NCI-H524 treated with DMSO at 0.1 percent for 48 hours (cell line): ENCODE measurements around the gene CATSPERE.

Source experiments
- DNase-seq: peaks from one replicate; lab custom pipeline; 2025; lab: John Stamatoyannopoulos, UW

CATSPERE gene, protein sequence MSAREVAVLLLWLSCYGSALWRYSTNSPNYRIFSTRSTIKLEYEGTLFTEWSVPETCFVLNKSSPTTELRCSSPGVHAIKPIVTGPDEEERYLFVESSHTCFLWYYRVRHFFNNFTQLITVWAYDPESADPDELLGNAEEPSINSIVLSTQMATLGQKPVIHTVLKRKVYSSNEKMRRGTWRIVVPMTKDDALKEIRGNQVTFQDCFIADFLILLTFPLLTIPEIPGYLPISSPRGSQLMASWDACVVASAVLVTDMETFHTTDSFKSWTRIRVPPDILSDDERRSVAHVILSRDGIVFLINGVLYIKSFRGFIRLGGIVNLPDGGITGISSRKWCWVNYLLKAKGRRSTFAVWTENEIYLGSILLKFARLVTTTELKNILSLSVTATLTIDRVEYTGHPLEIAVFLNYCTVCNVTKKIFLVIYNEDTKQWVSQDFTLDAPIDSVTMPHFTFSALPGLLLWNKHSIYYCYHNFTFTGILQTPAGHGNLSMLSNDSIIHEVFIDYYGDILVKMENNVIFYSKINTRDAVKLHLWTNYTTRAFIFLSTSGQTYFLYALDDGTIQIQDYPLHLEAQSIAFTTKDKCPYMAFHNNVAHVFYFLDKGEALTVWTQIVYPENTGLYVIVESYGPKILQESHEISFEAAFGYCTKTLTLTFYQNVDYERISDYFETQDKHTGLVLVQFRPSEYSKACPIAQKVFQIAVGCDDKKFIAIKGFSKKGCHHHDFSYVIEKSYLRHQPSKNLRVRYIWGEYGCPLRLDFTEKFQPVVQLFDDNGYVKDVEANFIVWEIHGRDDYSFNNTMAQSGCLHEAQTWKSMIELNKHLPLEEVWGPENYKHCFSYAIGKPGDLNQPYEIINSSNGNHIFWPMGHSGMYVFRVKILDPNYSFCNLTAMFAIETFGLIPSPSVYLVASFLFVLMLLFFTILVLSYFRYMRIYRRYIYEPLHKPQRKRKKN

GRCh38 chr1:244461245-244462071 lies at the start of gene CATSPERE:
TSS of gene CATSPERE (plus strand) at chr1:244461273. CDS start at chr1:244461430, 157 bp downstream.
- DNase-seq, result no peak

GRCh38 chr1:244412176-244412575 lies 48.9 kb upstream of the CATSPERE start:
- no peak for DNase-seq

DNA sequence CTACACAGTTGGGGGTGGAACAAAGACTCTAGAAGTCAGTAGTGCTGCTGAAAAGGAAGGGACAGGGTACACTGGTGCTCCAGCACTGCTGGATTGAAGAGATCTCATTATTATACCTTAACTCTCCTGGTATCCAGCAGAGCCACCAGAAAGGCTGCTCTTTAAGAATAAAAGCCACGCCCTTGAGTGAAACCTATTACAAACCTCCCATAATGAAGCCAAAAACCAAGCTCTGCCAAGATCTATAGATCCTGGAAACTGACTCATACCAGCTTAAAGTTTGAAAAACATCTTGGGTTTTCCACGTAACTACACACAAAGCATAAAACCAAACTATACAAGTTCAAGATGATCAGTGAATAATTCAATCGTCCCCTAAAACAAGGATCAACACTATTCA lies 47.3 kb upstream of the CATSPERE start:
- no peak for DNase-seq

DNA sequence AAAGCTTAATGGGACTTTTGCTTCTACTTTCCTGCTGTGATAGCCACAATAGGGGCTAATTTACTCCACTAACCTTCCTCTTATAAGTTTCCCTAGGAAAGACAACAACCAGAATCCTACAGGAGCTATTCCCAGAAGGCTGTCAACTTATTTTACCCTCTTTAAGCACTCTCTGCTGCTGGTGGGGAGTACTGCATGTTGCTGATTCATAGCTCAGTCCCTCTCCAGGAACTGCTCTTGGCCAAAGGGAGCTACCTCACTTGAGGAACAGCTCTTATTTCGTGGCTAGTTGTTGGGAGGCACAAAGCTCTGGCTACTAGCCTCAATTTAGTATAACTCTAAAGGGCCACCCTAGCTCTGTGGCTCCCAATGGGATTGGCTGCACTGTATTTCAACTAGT lies 46.5 kb upstream of the CATSPERE start:
- DNase-seq, result no peak

- DNase-seq, result no peak
These were observed 42.0 kb upstream of the CATSPERE start for GRCh38 chr1:244419024-244419423.

- DNase-seq, result no peak
These were observed 38.9 kb upstream of the CATSPERE start for GRCh38 chr1:244422174-244422573.

- no peak for DNase-seq
These were observed 36.3 kb upstream of the CATSPERE start for GRCh38 chr1:244424649-244425334.

- no peak for DNase-seq
These were observed 33.4 kb upstream of the CATSPERE start for GRCh38 chr1:244427647-244428046.

GRCh38 chr1:244429818-244430217 lies 31.3 kb upstream of the CATSPERE start:
- no peak for DNase-seq

DNA sequence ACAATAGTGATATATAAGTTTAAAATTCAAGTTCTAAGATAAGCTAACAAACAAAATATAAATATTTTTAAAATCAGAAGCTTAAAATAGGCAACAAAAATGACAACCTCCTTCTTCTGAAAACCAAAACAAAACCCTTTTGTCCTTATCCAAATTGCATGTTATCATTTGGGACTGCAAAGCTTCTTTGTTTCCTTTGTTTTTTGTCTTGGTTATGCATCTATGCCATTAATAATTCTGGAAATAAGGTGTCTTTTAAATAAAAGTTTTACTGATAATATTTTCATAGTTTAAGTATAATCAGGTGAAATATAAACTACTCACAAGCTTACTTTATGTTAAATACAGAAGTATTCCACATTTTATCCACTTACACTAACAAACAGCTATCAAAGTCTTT lies 29.9 kb upstream of the CATSPERE start:
- no peak for DNase-seq

GRCh38 chr1:244435562-244436205 lies 25.4 kb upstream of the CATSPERE start:
- no peak for DNase-seq

DNA sequence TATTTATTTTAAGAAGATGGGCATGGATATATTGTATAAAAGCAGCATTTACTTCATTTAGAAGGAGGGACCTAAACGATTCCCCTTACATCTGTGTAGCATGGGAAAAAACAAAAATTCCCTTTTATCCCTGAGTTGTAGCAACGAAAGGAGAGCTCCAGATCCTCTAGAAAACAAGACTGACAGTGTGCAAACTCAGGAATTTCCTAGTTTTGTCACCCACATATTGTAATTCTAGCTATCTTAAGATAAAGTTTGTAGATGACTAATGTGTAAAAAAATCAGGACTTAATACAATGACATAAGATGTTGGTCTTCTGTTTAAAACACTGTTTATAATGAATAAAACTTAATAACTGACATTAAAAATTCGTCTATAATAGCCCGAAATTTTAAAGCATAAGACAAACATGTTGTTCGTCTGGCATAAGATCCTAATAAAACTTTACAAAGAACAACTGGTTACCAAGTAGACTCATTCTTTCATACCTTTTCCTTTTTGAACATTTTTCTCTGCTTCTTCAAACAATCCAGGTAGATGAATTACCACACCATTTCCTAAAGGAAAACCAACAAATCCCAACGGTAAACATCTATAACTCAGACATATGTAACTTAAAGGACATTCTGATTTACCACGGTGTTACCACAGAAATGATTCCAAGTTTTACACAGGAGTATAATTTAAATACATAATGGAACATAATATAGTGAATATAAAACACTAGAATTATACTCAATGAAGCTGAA lies 24.6 kb upstream of the CATSPERE start:
- DNase-seq, result no peak

DNA sequence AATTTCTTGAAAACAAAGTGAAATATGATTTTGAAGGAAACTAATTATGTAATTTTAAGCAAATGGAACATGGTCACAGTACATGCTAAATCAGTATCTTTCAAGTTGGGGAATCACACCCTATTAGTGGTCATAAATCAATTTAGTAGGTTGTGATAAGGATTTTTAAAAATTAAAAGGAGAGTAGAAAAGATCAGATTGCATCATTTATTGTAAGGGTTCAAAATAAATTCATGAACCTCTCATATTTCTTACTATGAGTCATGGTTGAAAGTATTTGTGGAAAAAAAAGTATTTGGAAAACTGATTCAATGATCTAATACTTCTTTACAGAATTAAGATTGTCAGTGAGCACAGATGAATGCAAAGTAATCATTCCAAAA lies 24.0 kb upstream of the CATSPERE start:
- no peak for DNase-seq

- DNase-seq, result no peak
These were observed 21.6 kb upstream of the CATSPERE start for GRCh38 chr1:244439391-244440032.

- DNase-seq, result no peak
These were observed 18.2 kb upstream of the CATSPERE start for GRCh38 chr1:244442850-244443249.

DNA sequence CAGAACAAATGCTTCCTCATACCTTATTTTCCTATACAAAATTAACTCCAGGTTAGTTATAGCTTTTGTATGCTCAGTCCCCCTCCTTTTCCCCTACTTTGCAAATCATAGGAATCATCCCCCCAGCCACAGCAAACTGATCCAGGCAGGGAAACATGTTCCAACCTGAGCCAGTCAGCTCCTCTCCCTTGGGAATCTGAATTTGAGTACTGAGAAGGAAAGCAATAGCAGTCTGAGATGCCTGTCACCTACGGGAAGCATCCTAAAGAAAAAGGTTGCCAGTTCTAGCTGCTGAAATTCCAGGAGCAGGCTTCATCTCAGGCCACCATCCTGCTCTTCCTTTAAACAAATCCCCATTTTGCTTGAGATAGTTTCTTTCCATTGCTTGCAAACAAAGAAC lies 16.2 kb upstream of the CATSPERE start:
- DNase-seq, result no peak

- no peak for DNase-seq
These were observed 15.5 kb upstream of the CATSPERE start for GRCh38 chr1:244445320-244446181.

- no peak for DNase-seq
These were observed 14.0 kb upstream of the CATSPERE start for GRCh38 chr1:244447024-244447423.

DNA sequence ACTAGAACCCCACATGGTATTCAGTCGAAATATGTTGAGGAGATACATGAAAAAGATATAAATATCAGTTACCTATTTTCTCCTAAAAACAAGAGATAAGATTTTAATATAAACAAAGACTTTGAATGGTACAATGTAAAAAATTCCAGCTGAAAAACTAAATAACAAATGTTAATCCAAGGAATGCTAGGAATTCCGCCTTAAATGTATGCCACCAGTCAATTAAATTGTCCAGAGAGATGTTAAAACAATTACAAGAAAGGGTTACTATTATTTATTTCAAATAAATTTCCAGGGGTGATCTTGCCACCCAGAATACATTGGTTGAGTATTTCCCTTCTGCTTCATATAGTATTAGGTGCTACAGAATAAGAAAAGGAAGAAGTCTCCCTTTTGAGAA lies 13.5 kb upstream of the CATSPERE start:
- DNase-seq, result no peak
